NOMO-1 treated with dmso at 0.1 percent for 144 hours (cell line): ENCODE data around the gene RERE.

Source experiments
- DNase-seq: peaks from one replicate; lab custom pipeline; 2025; ENCODE audit not compliant: unreplicated experiment; lab: John Stamatoyannopoulos, UW

The RERE gene

GRCh38 chr1:8554956-8555534 lies 262.4 kb downstream of the RERE start:
- DNase-seq, result no peak

GRCh38 chr1:8552820-8553397 lies 264.5 kb downstream of the RERE start:
- DNase-seq, result no peak

- DNase-seq, result no peak
Measured at GRCh38 chr1:8551613-8552489, 265.6 kb downstream of the RERE start.

GRCh38 chr1:8551057-8551456 lies 266.4 kb downstream of the RERE start:
- DNase-seq, result no peak

- DNase-seq, result no peak
Measured at GRCh38 chr1:8547791-8548190, 269.6 kb downstream of the RERE start.

GRCh38 chr1:8545078-8545477 lies 272.4 kb downstream of the RERE start:
- DNase-seq, result no peak

- DNase-seq, result no peak
Measured at GRCh38 chr1:8544644-8545043, 272.8 kb downstream of the RERE start.

GRCh38 chr1:8543965-8544364 lies 273.5 kb downstream of the RERE start:
- no peak for DNase-seq

- DNase-seq, result no peak
Measured at GRCh38 chr1:8541961-8542521, 275.4 kb downstream of the RERE start.

- no peak for DNase-seq
Measured at GRCh38 chr1:8540971-8541370, 276.5 kb downstream of the RERE start.

GRCh38 chr1:8540261-8540941 lies 277.0 kb downstream of the RERE start:
- DNase-seq, result no peak

- no peak for DNase-seq
Measured at GRCh38 chr1:8539683-8540082, 277.8 kb downstream of the RERE start.

- DNase-seq, result no peak
Measured at GRCh38 chr1:8538502-8538901, 278.9 kb downstream of the RERE start.

GRCh38 chr1:8537991-8538390 lies 279.4 kb downstream of the RERE start:
- no peak for DNase-seq

GRCh38 chr1:8536515-8536914 lies 280.9 kb downstream of the RERE start:
- no peak for DNase-seq

- no peak for DNase-seq
Measured at GRCh38 chr1:8533907-8534306, 283.5 kb downstream of the RERE start.

GRCh38 chr1:8533124-8533523 lies 284.3 kb downstream of the RERE start:
- no peak for DNase-seq

GRCh38 chr1:8529901-8530300 lies 287.5 kb downstream of the RERE start:
- no peak for DNase-seq

- no peak for DNase-seq
Measured at GRCh38 chr1:8527941-8528340, 289.5 kb downstream of the RERE start.

- peak; percentile 97 for DNase-seq
Measured at GRCh38 chr1:8525558-8526275, 291.7 kb downstream of the RERE start.

GRCh38 chr1:8525216-8525557 lies 292.3 kb downstream of the RERE start:
- DNase-seq, result no peak
